ENCODE results near the gene NTSR2.

The NTSR2 gene

GRCh38 chr2:11655495-11655894 lies 14.5 kb downstream of the NTSR2 start:
- no peak for DNase-seq

GRCh38 chr2:11652553-11652952 lies 17.4 kb downstream of the NTSR2 start:
- no peak for DNase-seq

DNA sequence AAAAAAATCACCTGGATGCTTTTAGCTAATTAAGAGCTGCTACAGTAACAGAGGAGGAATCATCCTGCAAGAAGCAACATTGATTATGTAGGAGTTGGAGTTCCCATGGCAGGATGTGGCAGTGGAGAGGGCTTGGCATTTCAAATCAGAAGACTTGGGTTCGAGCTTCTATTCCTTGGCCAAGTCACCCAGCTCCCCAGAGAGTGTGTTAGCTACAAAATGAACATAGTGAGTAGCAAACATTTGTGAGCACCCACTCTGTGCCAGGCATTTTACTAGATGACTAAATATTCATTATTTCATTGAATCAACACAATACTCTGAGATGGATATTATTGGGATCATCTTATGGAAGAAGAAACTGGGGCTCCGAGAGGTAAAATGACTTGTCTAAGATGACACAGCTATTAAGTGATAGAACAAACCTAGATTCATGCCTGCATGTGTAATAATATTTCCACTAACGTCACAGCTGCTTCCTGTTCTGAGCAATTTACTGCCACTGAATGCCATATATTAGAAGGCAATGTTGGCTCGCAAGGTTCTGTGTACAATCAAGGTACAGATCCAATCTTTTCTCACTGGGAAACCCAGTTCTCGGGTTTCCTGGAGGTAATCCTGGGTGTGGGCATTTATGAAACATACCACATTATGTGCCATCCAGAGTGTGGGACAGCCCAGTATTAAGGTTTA lies 18.0 kb downstream of the NTSR2 start:
- DNase-seq = no peak

DNA sequence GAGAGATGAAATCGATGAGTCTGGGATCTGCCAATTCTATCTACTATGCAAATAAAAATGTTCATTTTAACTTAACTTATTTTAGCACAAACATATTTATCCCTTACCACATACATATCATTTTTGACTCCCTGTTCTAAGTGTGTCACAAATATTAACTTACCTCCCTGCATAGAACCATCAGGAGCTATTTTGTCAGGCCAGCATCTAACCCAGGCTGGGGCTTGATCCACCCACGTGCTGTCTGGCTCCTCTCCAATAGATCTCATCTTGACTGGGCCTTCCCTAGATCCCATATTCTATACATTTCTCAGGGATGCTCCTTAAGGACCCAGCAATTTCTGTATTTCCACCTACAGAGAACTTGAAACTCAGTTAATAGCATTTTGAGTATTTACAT lies 20.9 kb downstream of the NTSR2 start:
- DNase-seq = no peak

DNA sequence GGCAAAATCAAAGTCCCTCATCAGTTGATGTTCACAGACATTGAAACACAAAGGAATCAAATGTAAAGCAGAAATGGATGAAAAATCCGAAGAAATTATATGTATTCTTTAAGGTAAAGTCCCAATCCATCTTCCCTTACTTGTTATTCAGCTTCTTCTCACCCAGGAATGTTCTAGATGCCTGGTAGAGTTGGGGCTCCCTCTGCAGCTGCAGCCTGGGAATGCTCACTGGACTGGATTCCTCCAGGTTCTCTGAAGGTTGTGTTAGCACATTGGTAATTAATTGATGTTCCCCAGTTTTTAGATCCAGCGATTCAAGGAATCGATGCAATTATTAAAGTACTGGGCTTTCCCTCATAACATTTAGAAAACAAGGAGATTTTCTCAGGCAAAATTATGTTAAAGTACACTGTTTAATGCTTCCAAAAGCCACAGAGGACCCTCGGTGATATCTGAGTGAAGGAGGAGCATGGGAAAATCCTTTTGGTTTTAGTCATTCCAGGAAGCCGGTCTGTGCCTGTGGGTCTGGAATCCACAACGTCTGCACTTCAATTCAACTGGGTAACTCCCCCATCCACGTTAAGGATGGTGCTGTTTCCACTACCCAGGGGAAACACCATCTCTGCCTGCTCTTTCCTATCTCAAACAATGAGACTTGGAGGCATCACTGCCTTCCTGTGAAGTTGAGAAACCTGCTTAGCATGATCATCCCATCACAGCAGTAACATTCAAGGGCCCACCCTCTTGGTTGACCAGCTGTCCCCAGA lies 22.0 kb downstream of the NTSR2 start:
- peak; percentile 6 for DNase-seq

GRCh38 chr2:11646530-11646929 lies 23.5 kb downstream of the NTSR2 start:
- no peak for DNase-seq

GRCh38 chr2:11644293-11644692 lies 25.7 kb downstream of the NTSR2 start:
- DNase-seq = no peak

DNA sequence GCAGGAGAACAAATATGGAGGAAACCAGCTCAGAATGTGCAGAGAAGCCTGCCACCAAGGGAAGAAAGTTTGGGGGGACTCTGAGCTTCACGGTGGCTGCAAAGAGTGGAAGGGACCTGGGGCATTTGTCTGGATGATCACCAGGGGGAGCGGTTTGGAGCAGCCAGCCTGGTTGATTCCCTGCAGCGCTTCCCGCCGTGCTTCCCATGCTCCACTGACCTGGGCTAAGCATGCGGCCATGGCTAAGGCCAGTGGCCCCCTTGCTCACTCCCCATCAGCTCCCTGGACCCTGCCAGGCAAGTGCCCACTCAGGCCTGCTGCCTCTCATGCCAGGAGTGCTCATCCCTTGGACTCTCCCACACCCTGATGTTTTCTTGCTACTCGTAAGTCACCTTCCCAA lies 27.0 kb downstream of the NTSR2 start:
- DNase-seq = no peak

GRCh38 chr2:11640132-11640531 lies 29.9 kb downstream of the NTSR2 start:
- no peak for DNase-seq

- DNase-seq = no peak
Observed at GRCh38 chr2:11639503-11639902, 30.5 kb downstream of the NTSR2 start.

GRCh38 chr2:11637546-11637945 lies 32.4 kb downstream of the NTSR2 start:
- DNase-seq = no peak

GRCh38 chr2:11636593-11637295 lies 33.3 kb downstream of the NTSR2 start:
- DNase-seq = no peak

DNA sequence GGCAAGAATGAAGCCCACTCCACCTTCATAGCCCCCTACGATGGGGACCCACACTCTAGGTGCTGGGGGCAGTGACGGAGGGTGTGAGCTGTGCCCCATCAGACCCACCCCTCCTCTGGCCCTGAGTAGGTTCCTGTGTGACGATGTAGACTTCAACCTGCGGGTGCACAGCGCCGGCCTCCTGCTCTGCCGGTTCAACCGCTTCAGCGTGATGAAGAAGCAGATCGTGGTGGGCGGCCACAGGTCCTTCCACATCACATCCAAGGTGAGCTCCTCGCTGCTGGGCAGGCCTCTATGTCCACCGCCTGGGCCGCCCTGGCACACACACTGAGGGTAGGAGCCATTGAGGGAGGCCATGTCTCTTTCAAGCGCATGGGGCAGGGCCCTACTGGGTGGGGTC lies 34.9 kb downstream of the NTSR2 start:
- no peak for DNase-seq

- DNase-seq = peak; percentile 33
Observed at GRCh38 chr2:11634584-11634983, 35.4 kb downstream of the NTSR2 start.

- DNase-seq = no peak
Observed at GRCh38 chr2:11633923-11634478, 36.0 kb downstream of the NTSR2 start.

DNA sequence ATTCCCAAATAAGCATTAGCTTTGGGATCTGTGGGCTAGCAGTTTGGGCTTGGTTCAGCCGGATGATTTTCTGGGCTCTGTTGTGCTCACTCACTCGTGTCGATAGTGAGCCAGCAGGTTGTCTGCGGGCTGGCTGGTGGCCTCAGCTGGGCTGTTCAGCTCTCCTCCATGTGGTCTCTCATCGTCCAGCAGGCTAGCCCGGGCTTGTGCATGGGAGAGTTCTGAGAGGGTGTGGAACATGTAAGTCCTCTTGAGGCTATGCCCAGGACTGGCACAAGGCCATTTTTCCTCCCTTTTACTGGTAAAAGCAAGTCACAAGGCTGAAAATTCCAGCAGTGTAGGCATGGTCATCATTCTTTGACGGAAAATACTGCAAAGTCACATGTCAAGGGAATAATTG lies 38.5 kb downstream of the NTSR2 start:
- peak; percentile 93 for DNase-seq

DNA sequence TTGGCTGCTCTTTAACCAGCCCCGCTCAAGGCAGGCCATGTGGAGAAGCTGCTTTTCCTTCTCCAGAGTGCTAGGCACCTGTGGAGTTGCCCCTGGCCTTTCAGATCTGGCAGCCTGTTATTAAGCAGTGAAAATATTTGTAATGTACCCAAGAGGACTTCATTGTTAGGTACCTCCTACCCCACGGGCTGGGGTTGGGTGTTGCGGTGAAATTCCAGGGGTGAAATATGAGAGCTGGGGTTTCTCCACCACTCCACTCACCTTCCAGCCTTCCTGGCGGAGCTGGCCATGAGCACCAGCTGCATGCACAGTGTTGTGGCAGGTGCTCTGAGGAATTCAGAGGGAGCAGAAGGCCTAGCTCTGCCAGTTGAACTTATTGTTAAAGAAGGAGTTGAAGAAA lies 39.1 kb downstream of the NTSR2 start:
- DNase-seq = peak; percentile 65

DNA sequence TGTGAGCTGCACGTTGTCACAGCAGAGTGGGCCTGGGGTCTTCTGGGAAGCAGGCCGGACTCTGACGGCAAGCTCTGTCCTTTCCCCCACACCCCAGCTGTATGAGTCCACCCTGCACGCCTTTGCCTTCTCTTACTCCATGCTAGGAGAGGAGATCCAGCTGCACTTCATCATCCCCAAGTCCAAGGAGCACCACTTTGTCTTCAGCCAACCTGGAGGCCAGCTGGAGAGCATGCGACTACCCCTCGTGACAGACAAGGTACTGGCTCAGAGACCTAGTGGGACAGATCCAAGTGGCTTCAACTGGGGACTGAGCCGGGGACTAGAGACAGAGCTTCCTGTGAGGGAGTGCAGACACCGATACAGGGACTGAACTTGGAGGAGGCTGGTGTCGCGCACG lies 40.1 kb downstream of the NTSR2 start:
- no peak for DNase-seq

- DNase-seq = no peak
Observed at GRCh38 chr2:11629215-11629614, 40.8 kb downstream of the NTSR2 start.

DNA sequence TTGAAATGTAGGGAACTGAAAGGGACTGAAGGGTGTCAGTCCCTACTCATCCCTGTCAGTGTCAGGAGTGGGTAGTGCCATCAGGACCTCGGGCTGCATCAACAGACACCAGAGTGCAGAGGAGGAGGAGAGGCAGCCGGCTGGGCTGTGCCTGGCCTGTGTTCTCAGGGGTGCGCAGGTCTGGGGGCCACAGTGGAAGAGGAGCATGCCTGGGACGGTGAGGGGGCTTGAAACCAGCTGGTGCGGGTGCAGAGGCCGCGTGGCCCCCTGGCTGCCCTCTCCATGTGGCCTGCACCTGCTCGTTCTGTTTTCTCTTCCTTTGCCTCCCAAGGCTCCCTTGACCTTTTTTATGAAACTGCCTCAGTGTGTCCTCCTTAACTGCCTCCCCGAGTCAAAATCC lies 41.3 kb downstream of the NTSR2 start:
- no peak for DNase-seq

DNA sequence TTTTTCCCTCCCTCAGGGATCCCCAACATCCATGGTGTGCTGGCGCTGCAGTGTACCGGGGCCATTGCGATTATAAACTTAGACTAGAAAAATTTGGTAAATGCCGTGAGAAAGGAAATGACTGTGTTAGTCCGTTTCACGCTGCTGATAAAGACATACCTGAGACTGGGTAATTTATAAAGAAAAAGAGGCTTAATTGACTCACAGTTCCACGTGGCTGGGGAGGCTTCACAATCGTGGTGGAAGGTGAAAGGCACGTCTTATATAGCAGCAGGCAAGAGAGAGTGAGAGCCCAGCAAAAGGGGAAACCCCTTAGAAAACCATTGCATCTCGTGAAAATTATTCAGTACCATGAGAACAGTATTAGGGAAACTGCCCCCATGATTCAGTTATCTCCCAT lies 44.3 kb downstream of the NTSR2 start:
- DNase-seq = no peak

- no peak for DNase-seq
Observed at GRCh38 chr2:11624893-11625292, 45.1 kb downstream of the NTSR2 start.

DNA sequence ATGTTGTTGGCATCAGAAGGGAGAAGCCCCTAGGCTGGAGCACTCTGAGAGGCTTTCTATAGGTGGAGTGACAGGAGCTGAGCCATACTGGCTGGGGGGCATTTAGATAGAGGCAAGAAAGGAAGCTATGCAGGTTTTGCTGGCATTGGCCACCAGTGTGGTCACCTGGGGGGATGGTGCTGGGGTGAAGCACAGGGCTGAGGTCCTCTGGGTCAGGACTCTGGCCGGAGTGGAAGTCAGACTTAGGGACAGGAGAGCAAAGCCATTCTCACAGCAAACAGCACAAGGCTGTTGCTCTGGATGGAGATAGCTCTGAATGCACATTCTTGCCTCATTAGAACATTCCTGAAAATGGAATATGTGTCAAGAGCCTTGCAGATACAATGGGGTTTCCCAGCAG lies 47.4 kb downstream of the NTSR2 start:
- DNase-seq = no peak

GRCh38 chr2:11621410-11621809 lies 48.6 kb downstream of the NTSR2 start:
- DNase-seq = peak; percentile 85
